HTR-8/SVneo (cell line): Measurements from ENCODE around the gene TGFBR1.
"Not testable (repeated sequence)": the region's sequence is repeated elsewhere in the genome, so short reads cannot be mapped to it uniquely, and the experiment has no call there.

ENCODE experiments used
- DNase-seq: peaks from one replicate; pipeline ENCODE4 v3.0.0; 2011; ENCODE audit warnings: low spot score, mixed read lengths; ENCODE audit not compliant: insufficient read length
- FAIRE-seq: peaks from 2 replicates; lab custom pipeline; 2011; peaks lifted over from hg19 to GRCh38; lab: Jason Lieb, UNC

Gene TGFBR1

GRCh38 chr9:99075246-99075912, 29.5 kb upstream of the TGFBR1 start:
- FAIRE-seq (no peak), DNase-seq (peak; percentile 53)

GRCh38 chr9:99076030-99076429, 28.9 kb upstream of the TGFBR1 start:
- DNase-seq (no peak), FAIRE-seq (no peak)

- no peak for DNase-seq
- FAIRE-seq, result no peak
Observed at GRCh38 chr9:99076483-99077171, 28.3 kb upstream of the TGFBR1 start.

GRCh38 chr9:99078717-99079116, 26.2 kb upstream of the TGFBR1 start:
- FAIRE-seq, result no peak
- DNase-seq, result no peak

- DNase-seq, result no peak
- no peak for FAIRE-seq
Observed at GRCh38 chr9:99079542-99079941, 25.4 kb upstream of the TGFBR1 start.

GRCh38 chr9:99083051-99083450, 21.9 kb upstream of the TGFBR1 start:
- DNase-seq (no peak), FAIRE-seq (no peak)

- DNase-seq, result no peak
- FAIRE-seq, result no peak
Observed at GRCh38 chr9:99085949-99086948, 18.7 kb upstream of the TGFBR1 start.

GRCh38 chr9:99087462-99087861, 17.5 kb upstream of the TGFBR1 start:
- DNase-seq, result no peak
- no peak for FAIRE-seq

GRCh38 chr9:99090336-99091130, 14.4 kb upstream of the TGFBR1 start:
- FAIRE-seq (no peak), DNase-seq (no peak)

GRCh38 chr9:99092643-99093491, 12.0 kb upstream of the TGFBR1 start:
- no peak for FAIRE-seq
- no peak for DNase-seq

- DNase-seq (no peak), FAIRE-seq (no peak)
Observed at GRCh38 chr9:99093492-99093791, 11.5 kb upstream of the TGFBR1 start.

- DNase-seq (no peak), FAIRE-seq (no peak)
Observed at GRCh38 chr9:99095565-99095964, 9.3 kb upstream of the TGFBR1 start.

GRCh38 chr9:99096409-99096808, 8.5 kb upstream of the TGFBR1 start:
- FAIRE-seq, result no peak
- no peak for DNase-seq

- not testable (repeated sequence) for FAIRE-seq, DNase-seq
Observed at GRCh38 chr9:99099806-99100585, 4.9 kb upstream of the TGFBR1 start.

- FAIRE-seq (no peak), DNase-seq (no peak)
Observed at GRCh38 chr9:99101271-99101670, 3.6 kb upstream of the TGFBR1 start.

- no peak for DNase-seq
- no peak for FAIRE-seq
Observed at GRCh38 chr9:99101812-99102211, 3.1 kb upstream of the TGFBR1 start.

GRCh38 chr9:99103054-99103895, 1.6 kb upstream of the TGFBR1 start:
- FAIRE-seq (no peak), DNase-seq (no peak)
